ENCODE results near the gene HMOX1.

Gene HMOX1

GRCh38 chr22:35342390-35342789, 38.5 kb upstream of the HMOX1 start:
- Histone ChIP-seq H3K9me3 (ENCODE audit: severe bottlenecking) (no peaks in the 10 kb centered on the region), H3K4me1 (ENCODE audit: insufficient read depth, poor library complexity, severe bottlenecking) (no peaks in the 10 kb centered on the region), H3K27me3 (ENCODE audit: insufficient read depth, poor library complexity, severe bottlenecking) (no peaks in the 10 kb centered on the region), H3K4me3 (ENCODE audit: severe bottlenecking) (no peak overlapping the region), H3K27ac (ENCODE audit: poor library complexity, severe bottlenecking) (no peak overlapping the region), H3K36me3 (ENCODE audit: low read depth) (no peaks in the 10 kb centered on the region)
- DNase-seq (ENCODE audit: low spot score) (no peak), ATAC-seq (ENCODE audit: low read depth) (peak; percentile 36)
- no peak for TF ChIP-seq CTCF (IDR thresholded peaks at IDR 0.05; ENCODE audit: poor library complexity, severe bottlenecking)

GRCh38 chr22:35343664-35344550, 37.0 kb upstream of the HMOX1 start:
- Histone ChIP-seq H3K4me3 (ENCODE audit: severe bottlenecking) (no peak overlapping the region), H3K27me3 (ENCODE audit: insufficient read depth, poor library complexity, severe bottlenecking) (no peaks in the 10 kb centered on the region), H3K4me1 (ENCODE audit: insufficient read depth, poor library complexity, severe bottlenecking) (no peaks in the 10 kb centered on the region), H3K36me3 (ENCODE audit: low read depth) (no peaks in the 10 kb centered on the region), H3K27ac (ENCODE audit: poor library complexity, severe bottlenecking) (no peak overlapping the region), H3K9me3 (ENCODE audit: severe bottlenecking) (no peaks in the 10 kb centered on the region)
- no peak for TF ChIP-seq CTCF (IDR thresholded peaks at IDR 0.05; ENCODE audit: poor library complexity, severe bottlenecking)
- no peak for DNase-seq (ENCODE audit: low spot score)
- ATAC-seq (ENCODE audit: low read depth): no peak

GRCh38 chr22:35344956-35345690, 35.8 kb upstream of the HMOX1 start:
- TF ChIP-seq CTCF (IDR thresholded peaks at IDR 0.05; ENCODE audit: poor library complexity, severe bottlenecking): no peak
- Histone ChIP-seq H3K4me1 (ENCODE audit: insufficient read depth, poor library complexity, severe bottlenecking) (no peaks in the 10 kb centered on the region), H3K4me3 (ENCODE audit: severe bottlenecking) (no peak overlapping the region), H3K27ac (ENCODE audit: poor library complexity, severe bottlenecking) (no peak overlapping the region), H3K36me3 (ENCODE audit: low read depth) (no peaks in the 10 kb centered on the region), H3K9me3 (ENCODE audit: severe bottlenecking) (no peaks in the 10 kb centered on the region), H3K27me3 (ENCODE audit: insufficient read depth, poor library complexity, severe bottlenecking) (no peaks in the 10 kb centered on the region)
- ATAC-seq (ENCODE audit: low read depth): no peak
- DNase-seq (ENCODE audit: low spot score): no peak

- no peak for TF ChIP-seq CTCF (IDR thresholded peaks at IDR 0.05; ENCODE audit: poor library complexity, severe bottlenecking)
- ATAC-seq (ENCODE audit: low read depth) (no peak), DNase-seq (ENCODE audit: low spot score) (no peak)
- Histone ChIP-seq H3K4me3 (ENCODE audit: severe bottlenecking) (no peak overlapping the region), H3K27me3 (ENCODE audit: insufficient read depth, poor library complexity, severe bottlenecking) (no peaks in the 10 kb centered on the region), H3K27ac (ENCODE audit: poor library complexity, severe bottlenecking) (no peak overlapping the region), H3K36me3 (ENCODE audit: low read depth) (no peaks in the 10 kb centered on the region), H3K4me1 (ENCODE audit: insufficient read depth, poor library complexity, severe bottlenecking) (no peaks in the 10 kb centered on the region), H3K9me3 (ENCODE audit: severe bottlenecking) (no peaks in the 10 kb centered on the region)
Measured at GRCh38 chr22:35345808-35346505, 34.9 kb upstream of the HMOX1 start.

All from RWPE2 (cell line).